HG03439 (cell line): Measurements from ENCODE around the gene SLC30A7.
"Not testable (repeated sequence)": the region's sequence is repeated elsewhere in the genome, so short reads cannot be mapped to it uniquely, and the experiment has no call there.

Experiments
- ATAC-seq: cut with Tn5 transposase; IDR thresholded peaks from one replicate; pipeline ENCODE4 v1.9.1; 2021; ENCODE audit warnings: mild to moderate bottlenecking, moderate library complexity; ENCODE audit not compliant: unreplicated experiment

Gene SLC30A7

DNA sequence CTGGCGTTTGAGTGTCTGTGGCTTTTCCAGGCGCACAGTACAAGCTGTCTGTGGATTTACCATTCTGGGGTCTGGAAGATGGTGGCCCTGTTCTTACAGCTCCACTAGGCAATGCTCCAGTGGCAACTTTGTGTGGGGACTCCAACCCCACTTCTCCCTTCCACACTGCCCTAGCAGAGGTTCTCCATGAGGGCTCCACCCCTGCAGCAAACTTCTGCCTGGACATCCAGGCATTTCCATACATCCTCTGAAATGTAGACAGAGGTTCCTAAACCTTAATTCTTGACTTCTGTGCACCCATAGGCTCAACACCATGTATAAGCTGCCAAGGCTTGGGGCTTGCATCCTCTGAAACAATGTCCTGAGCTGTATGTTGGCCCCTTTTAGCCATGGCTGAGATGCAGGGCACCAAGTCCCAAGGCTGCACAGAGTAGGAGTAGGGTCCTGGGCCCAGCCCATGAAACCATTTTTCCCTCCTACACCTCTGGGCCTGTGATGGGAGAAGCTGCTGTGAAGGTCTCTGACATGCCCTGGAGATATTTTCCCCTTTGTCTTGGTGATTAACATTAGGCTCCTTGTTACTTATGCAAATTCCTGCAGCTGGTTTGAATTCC, 5.9 kb upstream of the SLC30A7 start:
- not testable (repeated sequence) for ATAC-seq

DNA sequence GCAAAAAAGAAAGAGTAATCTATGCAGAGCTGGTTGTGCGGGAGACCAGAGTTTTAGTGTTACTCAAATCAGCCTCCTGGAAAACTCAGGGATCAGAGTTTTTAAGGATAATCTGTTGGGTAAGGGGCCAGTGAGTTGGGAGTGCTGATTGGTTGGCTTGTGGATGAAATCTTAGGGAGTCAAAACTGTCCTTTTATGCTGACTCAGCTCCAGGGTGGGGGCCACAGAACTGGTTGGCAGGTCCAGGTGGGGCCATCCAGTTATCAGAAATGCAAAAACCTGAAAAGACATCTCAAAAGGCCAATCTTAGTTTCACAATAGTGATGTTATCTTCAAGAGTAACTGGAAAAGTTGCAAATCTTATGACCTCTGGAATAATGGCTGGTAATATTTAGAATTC, 4.5 kb upstream of the SLC30A7 start:
- no peak for ATAC-seq

DNA sequence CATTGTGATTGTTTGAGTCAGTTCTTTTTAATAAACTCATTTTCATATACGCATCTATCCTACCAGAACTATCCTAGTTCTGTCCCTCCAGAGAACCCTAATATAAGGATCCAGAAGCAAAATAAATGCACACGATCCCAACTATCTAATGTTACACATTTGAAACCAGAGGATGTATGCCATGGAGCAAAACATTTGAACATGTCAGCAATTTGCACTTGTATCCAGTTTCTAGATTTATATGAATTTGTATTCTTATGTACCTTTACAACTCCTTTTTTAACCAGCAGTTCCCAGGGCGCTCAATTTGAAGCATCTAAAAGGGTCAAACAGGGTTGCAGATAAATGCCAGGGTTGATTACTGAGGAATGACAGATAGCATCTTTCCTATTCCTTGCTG, 3.3 kb upstream of the SLC30A7 start:
- no peak for ATAC-seq

DNA sequence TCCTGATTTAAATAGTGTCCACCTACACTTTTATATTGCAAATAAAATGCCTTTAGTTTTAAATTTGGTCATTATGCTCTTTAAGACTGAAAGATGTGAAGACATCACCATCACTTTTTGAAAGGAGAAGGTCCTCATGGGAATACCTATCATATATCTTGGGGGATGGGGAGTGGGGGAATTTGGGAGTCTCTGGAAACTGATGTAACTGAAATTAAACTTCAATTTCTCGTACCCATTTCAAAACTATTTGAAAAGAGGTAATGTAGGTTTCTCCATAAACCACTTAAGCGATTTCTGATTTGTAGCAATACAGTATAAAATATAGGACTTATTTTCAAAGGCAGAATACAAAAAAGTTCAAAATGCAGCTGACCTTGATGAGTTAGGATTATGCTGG, 2.2 kb upstream of the SLC30A7 start:
- no peak for ATAC-seq

DNA sequence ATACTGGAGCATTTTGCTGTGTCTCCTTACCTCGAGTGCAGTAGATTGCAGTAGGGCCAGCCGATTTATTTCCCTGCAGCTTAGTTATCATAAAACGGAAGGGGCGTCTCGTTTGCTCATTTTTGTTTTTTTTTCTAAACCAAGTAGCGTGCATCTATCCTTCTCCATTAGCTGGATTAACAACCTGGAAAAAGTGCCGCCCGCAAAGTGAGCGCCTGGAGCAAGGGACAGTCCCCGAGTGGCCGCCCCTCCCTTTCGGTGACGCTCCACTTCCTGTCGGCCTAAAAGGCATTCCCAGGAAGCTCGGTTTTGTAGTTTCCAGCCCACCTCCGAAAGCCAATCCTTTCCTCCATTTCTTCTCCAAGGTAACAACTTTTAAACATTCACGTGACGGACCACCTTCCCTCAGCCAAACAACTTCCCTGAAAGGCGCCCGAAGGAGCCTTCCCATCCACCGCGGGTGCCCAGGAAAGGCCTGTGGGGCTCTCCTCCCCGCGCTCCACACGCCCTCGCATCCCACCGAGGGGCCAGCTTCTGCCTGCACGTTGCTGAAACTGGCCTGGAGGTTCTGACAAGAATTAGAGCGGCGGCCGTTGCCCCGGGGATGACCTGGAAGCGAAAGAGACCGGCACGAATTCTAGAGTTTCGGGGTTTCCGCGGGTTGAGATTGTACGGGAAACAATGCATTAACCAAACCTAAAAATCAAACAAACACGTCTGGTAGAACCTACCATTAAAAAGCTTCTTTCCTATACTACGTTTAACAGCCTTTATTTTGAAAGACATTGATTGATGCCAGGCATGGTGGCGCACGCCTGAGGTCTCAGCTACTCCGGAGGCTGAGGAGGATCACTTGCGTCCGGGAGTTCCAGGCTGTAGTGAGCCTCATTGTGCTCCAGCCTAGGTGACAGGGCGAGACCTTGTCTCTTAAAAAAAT, 1.0 kb upstream of the SLC30A7 start, which contains the start of gene EXTL2:
Gene EXTL2, minus strand, starts transcription at position 240 of the 937 bp plus-strand sequence. CDS start 6,085 bp downstream, outside the sequence.
- ATAC-seq, result peak; percentile 33

DNA sequence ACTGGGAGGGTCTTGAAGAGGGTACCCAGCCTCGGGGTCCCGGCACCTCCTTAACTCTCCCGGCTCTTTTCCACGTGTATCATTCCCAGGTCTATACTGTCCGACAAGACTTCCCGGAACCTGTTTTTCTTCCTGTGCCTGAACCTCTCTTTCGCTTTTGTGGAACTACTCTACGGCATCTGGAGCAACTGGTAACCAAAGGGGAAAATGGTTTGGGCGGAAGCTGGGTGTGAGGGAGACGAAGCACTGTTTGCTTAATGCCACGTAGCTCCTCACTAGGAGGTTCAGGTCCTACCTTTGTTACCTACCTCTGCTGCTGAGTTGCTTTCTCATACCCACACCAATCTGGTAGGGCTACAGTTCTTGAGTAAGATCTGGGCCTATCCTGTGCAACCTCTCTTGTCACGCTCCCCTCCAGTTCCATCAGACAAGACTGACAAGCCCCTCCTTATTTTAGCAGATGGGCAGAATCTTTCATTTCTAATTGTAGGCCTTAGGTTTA, 642 bp downstream of the SLC30A7 start:
- ATAC-seq, result peak; percentile 48

DNA sequence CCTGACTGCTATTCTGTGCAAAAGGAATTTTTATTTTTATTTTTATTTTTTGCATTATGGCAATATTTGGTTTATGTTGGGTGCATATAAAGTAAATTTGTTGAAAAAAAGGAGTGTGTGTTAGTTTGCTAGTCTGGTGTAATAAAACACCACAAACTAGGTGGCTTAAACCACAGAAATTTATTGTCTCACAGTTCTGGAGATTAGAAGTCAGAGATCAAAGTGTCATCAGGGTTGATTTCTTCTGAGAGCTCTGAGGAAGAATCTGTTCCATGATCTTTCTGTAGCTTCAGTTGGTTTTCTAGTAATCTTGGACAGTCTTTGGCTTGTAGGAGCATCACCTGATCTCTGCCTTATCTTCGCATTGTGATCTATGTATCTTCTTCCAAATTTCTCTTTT, 6.5 kb downstream of the SLC30A7 start:
- ATAC-seq, result no peak

DNA sequence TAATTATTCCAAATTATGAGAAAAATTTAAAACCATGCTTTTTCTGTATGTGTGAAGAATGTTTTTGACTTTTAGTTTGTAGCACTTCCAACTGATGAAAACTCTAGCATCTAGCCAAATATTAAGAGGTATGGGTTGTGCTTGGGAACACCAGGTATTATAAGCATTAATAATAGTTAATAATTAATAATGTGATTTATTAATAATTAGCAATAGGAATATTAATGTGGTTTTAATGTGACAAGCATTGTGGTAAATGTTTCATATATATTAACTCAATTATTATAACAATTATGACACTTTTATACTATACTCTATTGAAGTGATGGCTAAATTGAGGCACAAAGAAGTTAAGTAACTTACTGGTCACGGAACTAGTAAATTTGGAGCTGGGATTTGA, 7.9 kb downstream of the SLC30A7 start:
- no peak for ATAC-seq

DNA sequence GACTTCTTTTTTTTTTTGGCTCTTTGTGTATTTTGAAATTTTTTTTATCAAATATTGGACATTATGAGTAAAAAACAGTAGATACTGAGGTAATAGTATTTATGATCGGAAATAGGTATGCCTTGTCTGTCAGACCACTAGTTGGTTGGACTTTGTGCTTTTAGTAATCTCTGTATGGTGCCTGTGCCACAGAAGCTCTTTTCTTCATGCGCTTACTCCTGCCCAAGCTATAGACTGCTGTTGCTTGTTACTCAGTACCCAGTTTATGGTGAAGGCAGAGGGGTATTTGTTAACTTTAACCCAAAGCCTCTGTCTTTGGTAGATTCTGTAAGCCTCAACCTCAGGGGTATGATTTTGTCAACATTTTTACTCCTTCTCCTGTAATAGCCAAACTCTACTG, 8.6 kb downstream of the SLC30A7 start:
- no peak for ATAC-seq

DNA sequence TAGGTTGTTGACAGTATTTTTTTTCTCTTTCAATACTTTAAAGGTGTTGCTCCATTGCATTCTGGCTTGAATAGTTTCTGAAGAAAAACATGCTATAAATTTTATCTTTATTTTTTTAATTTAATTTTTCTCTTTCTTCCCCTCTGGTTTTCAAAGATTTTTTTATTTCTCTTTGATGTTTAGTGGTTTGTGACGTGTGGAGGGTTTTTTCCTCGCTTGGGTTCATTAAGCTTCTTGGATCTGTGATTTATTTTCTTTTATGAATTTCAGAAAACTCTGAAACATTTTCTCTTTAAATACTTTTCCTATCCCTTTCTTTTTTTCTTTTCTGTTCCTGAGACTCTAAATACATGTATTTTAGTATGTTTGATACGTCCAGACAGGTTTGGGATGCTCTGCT, 9.3 kb downstream of the SLC30A7 start:
- ATAC-seq, result no peak

DNA sequence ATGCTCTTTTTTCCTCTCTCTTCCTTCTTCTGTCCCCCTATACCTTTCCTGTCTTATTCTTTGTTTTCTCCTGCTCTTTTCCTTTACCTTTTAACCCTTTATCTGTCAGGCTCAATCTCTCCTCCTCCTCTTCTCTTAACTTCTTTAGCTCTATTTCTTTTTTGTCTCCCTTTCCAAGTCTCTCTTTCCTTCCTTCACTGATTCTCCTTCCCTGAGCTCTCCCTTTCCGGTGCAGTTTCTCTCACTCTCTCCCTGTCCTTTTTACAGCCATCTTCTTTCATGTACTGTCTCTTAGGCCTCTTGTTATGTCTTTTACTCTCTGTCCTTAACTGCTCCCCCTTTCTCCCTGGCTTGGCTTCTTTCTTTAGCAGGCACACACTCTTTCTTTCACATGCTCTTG, 12.0 kb downstream of the SLC30A7 start:
- no peak for ATAC-seq

DNA sequence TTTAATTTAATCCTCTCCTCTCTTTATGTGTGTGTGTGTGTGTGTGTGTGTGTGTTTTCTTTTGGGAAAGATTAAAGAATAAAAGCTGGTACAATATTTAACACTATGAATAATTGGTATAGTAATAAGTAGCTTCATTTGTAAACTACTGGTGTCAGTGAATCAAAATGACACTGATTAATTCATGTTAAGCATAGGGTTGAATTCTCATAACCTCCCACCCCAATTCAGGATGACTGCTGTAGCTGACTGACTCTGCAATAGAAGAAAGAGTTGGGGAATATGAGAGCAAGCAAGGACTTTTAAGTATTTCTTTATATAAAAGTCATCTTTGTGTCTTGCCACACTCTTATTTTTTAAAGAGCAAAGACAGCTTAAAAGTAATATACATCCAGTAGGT, 13.1 kb downstream of the SLC30A7 start:
- no peak for ATAC-seq

DNA sequence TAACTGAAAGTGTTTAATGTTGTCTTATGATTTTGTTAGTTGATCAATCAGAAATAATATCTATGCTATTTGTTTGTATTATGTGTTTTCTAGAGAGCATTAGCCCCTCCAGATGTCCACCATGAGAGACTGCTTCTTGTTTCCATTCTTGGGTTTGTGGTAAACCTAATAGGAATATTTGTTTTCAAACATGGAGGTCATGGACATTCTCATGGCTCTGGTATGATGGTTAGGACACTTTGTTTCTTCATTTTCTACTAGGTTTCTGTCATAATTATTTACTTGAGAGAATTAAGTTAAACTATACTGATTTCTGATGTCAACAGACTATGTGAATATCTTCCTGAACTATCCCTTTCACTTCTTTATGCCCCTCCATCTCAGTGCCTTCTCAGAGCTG, 16.1 kb downstream of the SLC30A7 start:
- ATAC-seq, result no peak

DNA sequence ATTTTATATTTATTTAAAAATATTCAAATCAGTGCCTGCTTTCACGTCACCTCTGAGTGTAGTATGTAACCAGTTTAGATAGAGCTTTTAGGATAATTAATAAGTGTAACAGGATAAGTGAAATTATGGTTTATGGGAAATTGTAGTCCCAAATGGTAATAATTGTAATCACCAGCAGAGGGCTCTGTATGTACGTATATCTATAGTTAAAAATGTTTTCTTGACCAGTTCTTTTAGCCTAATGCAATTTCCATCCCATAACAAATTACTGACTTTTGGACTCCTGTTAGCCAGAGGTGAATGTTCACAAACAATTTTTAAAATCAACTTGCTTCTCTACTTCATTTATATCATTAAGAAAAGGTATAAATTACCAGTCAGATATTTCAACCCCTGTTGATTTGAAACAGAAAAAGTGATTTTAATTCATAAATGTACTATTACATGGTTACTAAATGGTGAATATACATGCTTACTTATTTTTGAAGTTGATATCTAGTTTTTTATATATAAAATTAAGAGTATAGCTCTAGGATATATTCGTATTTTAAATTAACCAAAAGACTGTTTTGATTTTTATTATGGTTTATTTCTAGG, 25.3 kb downstream of the SLC30A7 start:
- ATAC-seq, result no peak

DNA sequence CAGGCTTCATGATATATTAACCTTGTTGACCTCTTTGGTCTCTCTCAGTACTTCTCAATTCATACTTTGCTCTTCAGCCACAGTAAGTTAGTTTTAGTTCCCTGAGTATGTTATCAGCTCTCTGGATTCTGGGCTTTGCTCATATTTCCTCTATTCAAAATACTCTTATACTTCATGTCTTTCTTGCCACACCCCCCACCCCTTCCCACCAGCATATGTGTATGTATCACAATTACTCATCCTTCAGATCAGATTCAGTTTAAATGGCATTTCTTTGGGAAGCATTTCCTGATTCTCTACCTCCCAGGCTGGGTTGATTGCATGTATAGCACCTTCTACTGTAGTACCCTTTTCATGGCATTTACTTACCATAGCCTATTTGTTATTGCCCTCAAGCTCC, 28.3 kb downstream of the SLC30A7 start:
- ATAC-seq, result no peak

DNA sequence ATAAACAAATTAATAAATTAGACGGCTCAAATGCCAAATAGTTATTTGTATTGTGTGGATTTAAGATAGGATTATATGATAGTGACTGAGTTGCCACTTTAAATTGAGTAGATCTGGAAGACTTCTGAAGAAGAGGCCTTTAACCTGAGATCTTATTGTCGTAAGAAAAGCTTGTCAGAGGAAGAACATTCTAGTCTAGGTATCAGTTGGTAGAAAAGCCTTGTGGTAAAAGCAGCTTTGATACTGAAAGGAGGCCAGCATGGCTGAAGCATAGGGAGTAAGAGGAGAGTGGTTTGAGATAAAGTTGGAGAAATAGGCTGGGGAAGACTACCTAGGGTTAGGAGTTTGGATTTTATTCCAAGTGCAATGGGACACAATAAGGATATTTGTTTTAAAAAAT, 29.1 kb downstream of the SLC30A7 start:
- ATAC-seq, result no peak

DNA sequence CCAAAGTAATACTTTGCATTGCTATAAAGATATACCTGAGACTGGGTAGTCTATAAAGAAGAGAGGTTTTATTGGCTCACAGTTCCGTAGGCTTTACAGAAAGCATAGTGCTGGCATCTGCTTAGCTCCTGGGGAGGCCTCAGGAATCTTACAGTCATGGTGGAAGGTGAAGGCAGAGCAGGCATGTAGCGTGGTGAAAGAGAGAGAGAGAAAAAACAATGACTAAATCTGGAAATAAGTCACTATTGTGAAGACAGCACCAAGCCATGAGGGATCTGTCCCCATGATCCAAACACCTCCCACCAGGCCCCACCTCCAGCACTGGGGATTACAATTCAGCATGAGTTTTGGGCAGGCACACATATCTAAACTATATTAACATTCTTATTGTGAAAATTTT, 30.4 kb downstream of the SLC30A7 start:
- ATAC-seq, result no peak

DNA sequence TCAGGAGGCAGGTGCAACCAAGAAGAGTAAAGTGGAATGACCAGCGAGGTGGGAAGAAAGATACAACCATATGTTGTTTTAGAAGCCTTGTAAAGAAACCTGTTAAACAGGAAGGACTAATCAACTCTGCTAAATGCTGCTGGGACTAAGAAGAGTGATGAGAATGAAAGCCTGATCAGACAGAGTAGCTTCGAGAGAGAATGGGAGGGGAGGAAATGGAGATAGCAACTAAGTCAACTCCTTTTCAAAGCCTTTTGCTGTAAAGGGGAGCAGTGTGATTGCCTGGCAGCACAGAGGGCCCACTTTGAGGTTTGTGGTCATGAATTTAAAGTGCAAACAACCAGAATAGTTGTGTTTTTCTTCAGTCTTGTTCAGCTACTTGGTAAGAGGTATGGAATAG, 31.4 kb downstream of the SLC30A7 start:
- no peak for ATAC-seq

DNA sequence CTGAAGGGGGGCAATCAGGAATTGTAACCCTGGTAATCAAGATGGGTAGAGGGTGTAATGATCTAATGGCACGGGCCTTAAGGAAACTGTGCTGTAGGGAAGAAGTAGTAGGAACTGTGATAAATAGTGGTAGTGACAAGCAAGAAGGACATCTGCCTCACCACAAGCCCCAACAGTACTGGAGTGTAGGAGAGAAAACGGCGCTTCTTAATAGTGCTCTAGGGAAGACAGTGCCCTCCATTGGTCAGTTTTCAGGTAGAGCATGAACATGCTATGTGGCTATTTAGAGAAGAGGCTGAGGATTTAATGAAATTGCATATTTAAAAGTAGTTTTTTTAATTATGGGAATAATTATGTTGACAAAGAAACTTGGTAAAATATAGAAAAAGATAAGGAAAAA, 32.2 kb downstream of the SLC30A7 start:
- ATAC-seq, result no peak

DNA sequence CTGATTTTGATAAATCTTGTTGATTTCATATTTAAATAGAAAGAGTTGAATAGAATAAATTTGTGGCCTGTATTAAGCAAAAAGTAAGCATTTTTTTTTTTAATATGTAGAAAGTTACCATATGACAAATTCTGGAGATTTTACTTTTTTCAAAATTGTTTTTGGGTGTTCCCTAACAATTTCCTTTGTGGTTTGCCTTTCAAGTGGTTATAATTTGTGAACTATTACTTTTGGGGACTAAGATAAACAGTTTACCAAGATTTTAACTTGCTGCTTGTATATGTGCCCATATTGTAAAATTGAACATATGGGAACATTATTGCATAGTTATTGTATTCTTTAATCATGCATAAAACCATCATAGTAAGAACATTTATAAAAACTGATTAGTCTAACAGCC, 34.6 kb downstream of the SLC30A7 start:
- ATAC-seq, result no peak

DNA sequence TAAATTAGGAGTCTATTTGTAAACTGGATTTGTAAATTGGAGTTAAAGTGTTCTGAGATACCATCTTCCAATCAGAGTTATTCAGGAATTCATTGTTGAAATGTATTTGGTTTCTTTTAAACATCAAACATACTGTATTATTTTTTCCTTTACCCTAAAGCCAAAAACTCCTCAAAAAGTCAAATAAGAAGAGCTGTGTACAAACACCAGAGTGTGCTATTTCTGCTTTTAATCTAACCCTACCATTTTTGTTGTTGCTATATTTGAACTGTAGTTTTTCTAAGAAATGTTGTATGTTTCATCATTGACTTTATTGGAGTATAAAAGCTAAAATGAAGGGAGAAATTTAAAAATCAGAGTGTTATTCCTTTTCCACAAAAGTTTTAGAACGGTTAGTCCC, 35.8 kb downstream of the SLC30A7 start:
- no peak for ATAC-seq

DNA sequence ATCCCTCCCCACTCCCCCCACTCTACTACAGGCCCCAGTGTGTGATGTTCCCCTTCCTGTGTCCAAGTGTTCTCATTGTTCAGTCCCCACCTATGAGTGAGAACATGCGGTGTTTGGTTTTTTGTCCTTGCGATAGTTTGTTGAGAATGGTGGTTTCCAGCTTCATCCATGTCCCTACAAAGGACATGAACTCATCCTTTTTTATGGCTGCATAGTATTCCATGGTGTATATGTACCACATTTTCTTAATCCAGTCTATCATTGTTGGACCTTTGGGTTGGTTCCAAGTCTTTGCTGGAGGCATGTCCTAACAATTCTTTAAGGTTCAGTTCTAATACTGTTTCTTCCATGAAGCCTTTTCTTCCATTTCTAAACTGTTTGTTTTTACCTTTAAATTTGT, 37.7 kb downstream of the SLC30A7 start:
- not testable (repeated sequence) for ATAC-seq
